ENCODE data around the gene DHTKD1.
"Not testable (repeated sequence)": the region's sequence is repeated elsewhere in the genome, so short reads cannot be mapped to it uniquely, and the experiment has no call there.

The DHTKD1 gene

DNA sequence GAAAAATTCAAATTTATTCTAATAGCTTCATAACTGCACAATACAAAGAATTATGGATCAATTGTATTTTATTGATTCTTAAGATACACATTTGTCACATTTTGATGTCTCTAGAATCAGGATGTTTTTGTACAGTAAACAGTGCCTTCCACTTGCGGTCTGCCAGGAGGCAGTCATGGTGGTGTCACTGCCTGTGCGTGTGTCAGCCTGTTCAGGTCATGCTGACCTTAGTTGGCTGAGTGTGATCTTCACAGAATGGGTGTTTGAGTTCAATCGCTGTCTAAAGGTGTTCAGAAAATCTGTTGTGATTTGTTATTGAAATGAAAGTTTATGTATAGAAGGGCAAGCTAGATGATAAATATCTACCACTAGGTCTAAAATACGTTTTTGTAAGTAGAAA, 81.4 kb downstream of the DHTKD1 start:
- DNase-seq (ENCODE audit: low read depth in 3 of 3), result no peak

- no peak for DNase-seq (ENCODE audit: low read depth in 3 of 3)
These were observed 85.8 kb downstream of the DHTKD1 start for GRCh38 chr10:12154516-12154915.

- no peak for DNase-seq (ENCODE audit: low read depth in 3 of 3)
These were observed 87.8 kb downstream of the DHTKD1 start for GRCh38 chr10:12156367-12157123.

GRCh38 chr10:12158111-12158510, 89.4 kb downstream of the DHTKD1 start:
- DNase-seq (ENCODE audit: low read depth in 3 of 3), result no peak

GRCh38 chr10:12160664-12161063, 91.9 kb downstream of the DHTKD1 start:
- DNase-seq (ENCODE audit: low read depth in 3 of 3), result no peak

DNA sequence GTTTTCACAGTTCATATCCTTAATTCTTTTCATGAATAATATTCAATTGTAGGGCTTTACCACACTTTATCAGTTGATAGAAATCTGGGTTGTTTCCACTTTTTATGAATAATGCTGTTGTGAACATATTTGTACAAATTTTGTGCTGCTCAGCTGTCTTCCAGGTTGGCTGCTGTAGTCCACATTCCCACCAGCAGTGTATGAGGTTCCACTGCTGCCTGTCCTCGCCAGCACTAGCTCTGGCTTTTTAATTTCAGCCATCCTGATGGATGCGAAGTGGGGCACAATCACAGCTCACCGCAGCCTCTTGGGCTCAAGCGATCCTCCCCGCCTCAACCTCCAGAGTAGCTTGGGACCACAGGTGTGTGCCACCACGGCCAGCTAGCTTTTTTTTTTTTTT, 94.2 kb downstream of the DHTKD1 start:
- no peak for DNase-seq (ENCODE audit: low read depth in 3 of 3)

GRCh38 chr10:12164085-12164484, 95.3 kb downstream of the DHTKD1 start:
- DNase-seq (ENCODE audit: low read depth in 3 of 3), result no peak

GRCh38 chr10:12165036-12165435, 96.3 kb downstream of the DHTKD1 start:
- no peak for DNase-seq (ENCODE audit: low read depth in 3 of 3)

DNA sequence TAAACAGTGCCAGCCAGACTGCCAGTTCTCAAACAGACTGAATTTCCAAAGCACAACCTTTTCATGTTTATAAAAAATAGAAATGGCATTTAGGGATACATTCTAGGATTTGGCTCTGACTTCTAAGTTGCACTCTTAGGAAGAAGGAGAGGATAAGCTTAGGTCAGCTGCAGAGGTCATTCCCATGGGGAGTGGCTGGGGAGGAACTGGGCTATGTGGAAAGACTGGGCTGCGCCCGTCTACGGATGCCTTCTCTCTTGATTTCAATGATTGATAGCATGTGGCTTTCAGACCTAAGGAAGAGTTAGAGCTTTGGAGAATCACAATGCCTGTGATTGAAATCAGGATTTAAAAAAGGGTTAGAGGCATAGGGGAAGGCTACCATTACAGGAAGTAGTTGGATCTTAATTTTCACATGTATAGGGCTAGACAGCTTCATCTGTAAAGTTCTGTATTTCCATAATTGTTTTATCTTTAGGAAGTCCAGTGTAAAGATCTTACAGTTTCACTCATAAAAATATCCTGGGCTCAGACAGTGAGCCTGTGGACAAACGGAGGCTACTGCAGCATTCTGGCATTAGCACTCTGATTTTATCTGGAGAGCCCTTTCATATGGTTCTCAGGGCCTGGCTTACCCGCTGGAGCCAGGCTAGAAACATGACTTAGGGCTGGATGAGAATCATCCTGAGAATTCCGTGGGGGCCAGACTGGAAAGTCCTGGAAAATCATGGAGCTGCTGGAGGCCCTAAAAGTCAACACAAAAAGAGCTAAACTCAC, 97.4 kb downstream of the DHTKD1 start:
- DNase-seq (ENCODE audit: low read depth in 3 of 3), result no peak

GRCh38 chr10:12171512-12171911, 102.8 kb downstream of the DHTKD1 start:
- not testable (repeated sequence) for DNase-seq (ENCODE audit: low read depth in 3 of 3)

Measured in stimulated activated CD4-positive, alpha-beta T cell treated with anti-CD3 and anti-CD28 coated beads, TNF-alpha, amount 100 ng/mL, for 48 hours (primary cell).